ENCODE data around the gene NCOA7.

The NCOA7 gene

DNA sequence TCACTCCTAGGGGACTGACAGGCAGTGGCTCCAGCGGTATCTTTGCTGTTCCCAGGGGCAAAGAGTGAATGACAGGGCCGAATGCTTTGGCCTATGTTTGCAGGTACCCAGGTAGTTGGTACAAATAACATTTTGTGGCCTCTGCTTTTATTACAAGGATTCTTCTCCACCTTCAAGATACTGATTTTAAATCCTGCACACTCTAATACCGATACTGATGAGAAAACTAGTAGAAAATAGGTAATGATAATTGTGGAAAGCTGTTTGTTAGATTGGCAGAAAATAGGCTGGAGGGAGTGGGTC, 166.6 kb downstream of the NCOA7 start:
- DNase-seq: no peak
- Histone ChIP-seq H3K36me3 (replicated peaks; ENCODE audit: insufficient read depth, low read length) (no peaks in the 10 kb centered on the region), H3F3A (ENCODE audit: insufficient read depth, low read length) (peaks cover 6% of the 10 kb centered on the region; the same call in 1 of the 2 replicates), H3K27me3 (replicated peaks; ENCODE audit: insufficient read depth, low read length) (no peaks in the 10 kb centered on the region), H3K9ac (ENCODE audit: low read length) (peak overlapping the region; percentile 92), H3K79me2 (ENCODE audit: low read length) (peaks cover 28% of the 10 kb centered on the region), H3K27ac (ENCODE audit: low read length) (peak overlapping the region; percentile 80; the same call in 1 of the 2 replicates), H3K4me3 (ENCODE audit: low read length) (peak overlapping the region; percentile 86), H3K9me2 (replicated peaks; ENCODE audit: insufficient read depth, low read length) (no peaks in the 10 kb centered on the region), H3K4me1 (ENCODE audit: low read length) (peaks cover 16% of the 10 kb centered on the region), H4K20me1 (ENCODE audit: insufficient read depth, low read length) (no peaks in the 10 kb centered on the region), H3K4me2 (ENCODE audit: low read depth, low read length) (peak overlapping the region; percentile 63), H3K9me3 (replicated peaks; ENCODE audit: insufficient read depth, low read length) (no peaks in the 10 kb centered on the region), H2AFZ (ENCODE audit: low read length) (peak overlapping the region; percentile 80)
- no peak for TF ChIP-seq EZH2phosphoT487 (IDR thresholded peaks at IDR 0.05; ENCODE audit: low read length)
- TF ChIP-seq EZH2 (optimal IDR thresholded peaks at IDR 0.05; ENCODE audit: low read depth, low read length): no peak
- TF ChIP-seq, protein P1, sequence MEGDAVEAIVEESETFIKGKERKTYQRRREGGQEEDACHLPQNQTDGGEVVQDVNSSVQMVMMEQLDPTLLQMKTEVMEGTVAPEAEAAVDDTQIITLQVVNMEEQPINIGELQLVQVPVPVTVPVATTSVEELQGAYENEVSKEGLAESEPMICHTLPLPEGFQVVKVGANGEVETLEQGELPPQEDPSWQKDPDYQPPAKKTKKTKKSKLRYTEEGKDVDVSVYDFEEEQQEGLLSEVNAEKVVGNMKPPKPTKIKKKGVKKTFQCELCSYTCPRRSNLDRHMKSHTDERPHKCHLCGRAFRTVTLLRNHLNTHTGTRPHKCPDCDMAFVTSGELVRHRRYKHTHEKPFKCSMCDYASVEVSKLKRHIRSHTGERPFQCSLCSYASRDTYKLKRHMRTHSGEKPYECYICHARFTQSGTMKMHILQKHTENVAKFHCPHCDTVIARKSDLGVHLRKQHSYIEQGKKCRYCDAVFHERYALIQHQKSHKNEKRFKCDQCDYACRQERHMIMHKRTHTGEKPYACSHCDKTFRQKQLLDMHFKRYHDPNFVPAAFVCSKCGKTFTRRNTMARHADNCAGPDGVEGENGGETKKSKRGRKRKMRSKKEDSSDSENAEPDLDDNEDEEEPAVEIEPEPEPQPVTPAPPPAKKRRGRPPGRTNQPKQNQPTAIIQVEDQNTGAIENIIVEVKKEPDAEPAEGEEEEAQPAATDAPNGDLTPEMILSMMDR (IDR thresholded peaks at IDR 0.05; ENCODE audit: low read length): no peak

DNA sequence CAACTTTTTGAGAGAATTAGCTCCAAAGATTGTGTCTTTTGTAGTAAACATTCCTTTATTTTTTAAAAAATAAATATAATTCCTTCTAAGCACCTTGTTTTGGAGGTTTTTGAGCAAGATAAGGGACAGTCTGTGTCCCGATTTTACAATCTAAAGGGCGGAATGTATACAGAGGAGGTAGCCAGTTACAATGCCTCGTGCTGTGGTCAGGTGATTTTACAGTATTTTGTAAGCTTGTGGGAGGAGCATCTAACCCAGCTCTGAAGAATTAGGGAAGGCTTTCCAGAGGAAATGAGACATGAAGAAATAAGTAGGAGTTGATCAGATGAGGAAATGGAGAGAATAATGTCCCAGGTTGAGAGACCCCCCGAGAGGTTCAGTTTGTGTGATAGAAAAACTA, 167.1 kb downstream of the NCOA7 start:
- Histone ChIP-seq H3K9ac (ENCODE audit: low read length) (peak overlapping the region; percentile 92; the same call in 1 of the 2 replicates), H3K4me1 (ENCODE audit: low read length) (peaks cover 12% of the 10 kb centered on the region), H3K4me3 (ENCODE audit: low read length) (peak overlapping the region; percentile 86; the same call in 1 of the 2 replicates), H3K9me3 (replicated peaks; ENCODE audit: insufficient read depth, low read length) (no peaks in the 10 kb centered on the region), H2AFZ (ENCODE audit: low read length) (no peak overlapping the region), H4K20me1 (ENCODE audit: insufficient read depth, low read length) (no peaks in the 10 kb centered on the region), H3K79me2 (ENCODE audit: low read length) (peaks cover 29% of the 10 kb centered on the region), H3K36me3 (replicated peaks; ENCODE audit: insufficient read depth, low read length) (no peaks in the 10 kb centered on the region), H3K27me3 (replicated peaks; ENCODE audit: insufficient read depth, low read length) (no peaks in the 10 kb centered on the region), H3K9me2 (replicated peaks; ENCODE audit: insufficient read depth, low read length) (no peaks in the 10 kb centered on the region), H3K27ac (ENCODE audit: low read length) (no peak overlapping the region), H3K4me2 (ENCODE audit: low read depth, low read length) (peak overlapping the region; percentile 63), H3F3A (ENCODE audit: insufficient read depth, low read length) (peaks cover 6% of the 10 kb centered on the region; the same call in 1 of the 2 replicates)
- no peak for DNase-seq
- TF ChIP-seq EZH2 (optimal IDR thresholded peaks at IDR 0.05; ENCODE audit: low read depth, low read length): no peak
- TF ChIP-seq, protein P1 (IDR thresholded peaks at IDR 0.05; ENCODE audit: low read length): no peak
- no peak for TF ChIP-seq EZH2phosphoT487 (IDR thresholded peaks at IDR 0.05; ENCODE audit: low read length)

GRCh38 chr6:125959041-125959440, 168.3 kb downstream of the NCOA7 start:
- Histone ChIP-seq H3F3A (ENCODE audit: insufficient read depth, low read length) (no peaks in the 10 kb centered on the region), H4K20me1 (ENCODE audit: insufficient read depth, low read length) (no peaks in the 10 kb centered on the region), H3K27ac (ENCODE audit: low read length) (no peak overlapping the region), H2AFZ (ENCODE audit: low read length) (no peak overlapping the region), H3K4me3 (ENCODE audit: low read length) (no peak overlapping the region), H3K79me2 (ENCODE audit: low read length) (peaks cover 32% of the 10 kb centered on the region), H3K27me3 (replicated peaks; ENCODE audit: insufficient read depth, low read length) (no peaks in the 10 kb centered on the region), H3K4me1 (ENCODE audit: low read length) (peaks cover 7% of the 10 kb centered on the region), H3K4me2 (ENCODE audit: low read depth, low read length) (no peak overlapping the region), H3K36me3 (replicated peaks; ENCODE audit: insufficient read depth, low read length) (no peaks in the 10 kb centered on the region), H3K9me3 (replicated peaks; ENCODE audit: insufficient read depth, low read length) (no peaks in the 10 kb centered on the region), H3K9ac (ENCODE audit: low read length) (no peak overlapping the region), H3K9me2 (replicated peaks; ENCODE audit: insufficient read depth, low read length) (no peaks in the 10 kb centered on the region)
- DNase-seq: no peak
- no peak for TF ChIP-seq EZH2phosphoT487 (IDR thresholded peaks at IDR 0.05; ENCODE audit: low read length)
- TF ChIP-seq, protein P1 (IDR thresholded peaks at IDR 0.05; ENCODE audit: low read length): no peak
- TF ChIP-seq EZH2 (optimal IDR thresholded peaks at IDR 0.05; ENCODE audit: low read depth, low read length): no peak

Measured in MM.1S (cell line).